H1 (cell line): Measurements from ENCODE around the gene JAK2. TPM values are rescaled to one million over a fixed set of nuclear protein-coding genes. Genes with fewer than 3 reads are reported as not detected.

ENCODE experiments used
- CTCF ChIA-PET: fragments of 300-600 bp; sonication (Branson Sonifier 250); formaldehyde crosslinking; loops from one replicate; lab custom pipeline; 2021; ENCODE audit not compliant: partially characterized antibody; lab: Charles Lee
- POLR2A ChIA-PET: fragments of 300-600 bp; sonication (Branson Sonifier 250); formaldehyde crosslinking; loops from one replicate; lab custom pipeline; 2021; ENCODE audit warnings: inconsistent platforms; ENCODE audit not compliant: partially characterized antibody; lab: Charles Lee
- DNase-seq, 2 experiments: peaks; one replicate each; pipeline versions ENCODE4 v3.0.0 to v3.0.0-alpha.2; 2010 to 2022; ENCODE audit warnings: low spot score in 2 of 2, low read depth in 1 of 2, mixed read lengths in 1 of 2
- FAIRE-seq: peaks from 2 replicates; lab custom pipeline; 2011; peaks lifted over from hg19 to GRCh38; lab: Jason Lieb, UNC
- H2AFZ ChIP-seq: 2 replicates; pipeline ENCODE4 v1.8.1; 2012; ENCODE audit warnings: low read length, inconsistent platforms
- H2AK5ac ChIP-seq: 2 replicates; pipeline ENCODE4 v1.6.1; 2013; ENCODE audit warnings: low read depth, low read length
- H2BK120ac ChIP-seq: replicated peaks from 2 replicates; pipeline ENCODE3; 2013; ENCODE audit warnings: low read depth, low read length, inconsistent platforms
- H2BK12ac ChIP-seq: 2 replicates; pipeline ENCODE4 v1.6.1; 2013; ENCODE audit warnings: low read depth, low read length
- H2BK15ac ChIP-seq: 2 replicates; pipeline ENCODE4 v1.6.1; 2013; ENCODE audit warnings: low read length
- H2BK20ac ChIP-seq: 2 replicates; pipeline ENCODE4 v1.6.1; 2013; ENCODE audit warnings: low read length
- H2BK5ac ChIP-seq: 2 replicates; pipeline ENCODE4 v1.6.1; 2013; ENCODE audit warnings: low read depth, low read length
- H3K14ac ChIP-seq: 2 replicates; pipeline ENCODE4 v1.6.1; 2013; ENCODE audit warnings: inconsistent platforms; ENCODE audit not compliant: insufficient read length
- H3K18ac ChIP-seq: 2 replicates; pipeline ENCODE4 v1.6.1; 2013; ENCODE audit warnings: low read length; ENCODE audit errors: extremely low read depth
- H3K23ac ChIP-seq: 2 replicates; pipeline ENCODE4 v1.6.1; 2013; ENCODE audit warnings: inconsistent platforms; ENCODE audit not compliant: insufficient read length
- H3K23me2 ChIP-seq: 2 replicates; pipeline ENCODE4 v1.6.1; 2013; ENCODE audit warnings: low read depth, low read length
- H3K27ac ChIP-seq: 2 replicates; pipeline ENCODE4 v1.6.1; 2011; ENCODE audit warnings: low read depth, low read length, inconsistent platforms
- H3K27me3 ChIP-seq, 4 experiments: replicated peaks in 1 of 4; 1 replicate in 1 of 4; 2 replicates in 3 of 4; pipeline versions ENCODE4 v1.6.1 to v1.8.1; 2011 to 2013; ENCODE audit warnings: low read length in 3 of 4, mild to moderate bottlenecking in 3 of 4, inconsistent platforms in 2 of 4, mixed read lengths in 2 of 4, moderate library complexity in 1 of 4; ENCODE audit not compliant: control insufficient read depth in 3 of 4, insufficient read depth in 3 of 4; ENCODE audit errors: extremely low read depth in 1 of 4
- H3K36me3 ChIP-seq, 4 experiments: 2 replicates each; pipeline versions ENCODE4 v1.6.1 to v1.8.1; 2011 to 2013; ENCODE audit warnings: mild to moderate bottlenecking in 4 of 4, low read length in 3 of 4, moderate library complexity in 2 of 4, control low read depth in 1 of 4, inconsistent platforms in 1 of 4; ENCODE audit not compliant: insufficient read depth in 4 of 4, control insufficient read depth in 2 of 4
- H3K4ac ChIP-seq: replicated peaks from 2 replicates; pipeline ENCODE3; 2013; ENCODE audit warnings: low read length, low read depth, mixed read lengths, inconsistent platforms; ENCODE audit not compliant: insufficient read length
- H3K4me1 ChIP-seq, 4 experiments: replicated peaks in 1 of 4; 1 replicate in 1 of 4; 2 replicates in 3 of 4; pipeline versions ENCODE4 v1.6.1 to v1.8.1; 2011 to 2013; ENCODE audit warnings: low read length in 3 of 4, inconsistent platforms in 2 of 4, mixed read lengths in 1 of 4; ENCODE audit not compliant: insufficient read depth in 4 of 4, control insufficient read depth in 3 of 4
- H3K4me2 ChIP-seq, 2 experiments: 2 replicates each; pipeline versions ENCODE4 v1.6.1 to v1.8.1; 2011 to 2013; ENCODE audit warnings: low read depth in 2 of 2, low read length in 2 of 2, control low read depth in 1 of 2, inconsistent platforms in 1 of 2, mild to moderate bottlenecking in 1 of 2; ENCODE audit not compliant: insufficient read depth in 1 of 2
- H3K4me3 ChIP-seq, 4 experiments: fragments of 200-600, 300-600 bp in 1 of 4; sonication (generic), shearing (Covaris generic), sonication (Bioruptor Twin) in 1 of 4; 2 replicates each; pipeline versions ENCODE4 v1.5.1 to v1.8.1; 2011 to 2016; ENCODE audit warnings: low read length in 4 of 4, low read depth in 3 of 4, control low read depth in 2 of 4, inconsistent platforms in 2 of 4, mild to moderate bottlenecking in 2 of 4, mixed read lengths in 1 of 4, moderate library complexity in 1 of 4; ENCODE audit not compliant: insufficient read depth in 2 of 4; ENCODE audit errors: extremely low read depth in 1 of 4
- H3K56ac ChIP-seq: replicated peaks from 2 replicates; pipeline ENCODE3; 2013; ENCODE audit warnings: low read depth, mild to moderate bottlenecking, mixed read lengths, low read length, inconsistent platforms; ENCODE audit not compliant: insufficient read length
- H3K79me1 ChIP-seq: 2 replicates; pipeline ENCODE4 v1.6.1; 2013; ENCODE audit warnings: low read depth, low read length, control low read depth
- H3K79me2 ChIP-seq, 2 experiments: 2 replicates each; pipeline versions ENCODE4 v1.6.1 to v1.8.1; 2012 to 2013; ENCODE audit warnings: low read length in 2 of 2, mild to moderate bottlenecking in 2 of 2, inconsistent platforms in 1 of 2; ENCODE audit not compliant: insufficient read depth in 2 of 2, control insufficient read depth in 1 of 2
- H3K9ac ChIP-seq, 4 experiments: replicated peaks in 1 of 4; 1 replicate in 1 of 4; 2 replicates in 3 of 4; pipeline versions ENCODE4 v1.6.1 to v1.8.1; 2011 to 2013; ENCODE audit warnings: low read depth in 3 of 4, low read length in 3 of 4, control low read depth in 2 of 4, mild to moderate bottlenecking in 2 of 4, moderate library complexity in 2 of 4, inconsistent platforms in 1 of 4; ENCODE audit errors: extremely low read depth in 1 of 4
- H3K9me3 ChIP-seq, 2 experiments: 2 replicates each; pipeline versions ENCODE4 v1.6.1 to v1.8.1; 2012 to 2013; ENCODE audit warnings: mild to moderate bottlenecking in 2 of 2, moderate library complexity in 2 of 2, control low read depth in 1 of 2, inconsistent platforms in 1 of 2, low read depth in 1 of 2, low read length in 1 of 2, mixed read lengths in 1 of 2; ENCODE audit not compliant: insufficient read depth in 2 of 2
- H4K20me1 ChIP-seq, 2 experiments: replicated peaks in 1 of 2; 2 replicates each; pipeline versions ENCODE3 to v1.8.1; 2011 to 2013; ENCODE audit warnings: inconsistent platforms in 2 of 2, low read length in 2 of 2, mild to moderate bottlenecking in 1 of 2; ENCODE audit not compliant: insufficient read depth in 2 of 2, control insufficient read depth in 1 of 2
- H4K5ac ChIP-seq: 2 replicates; pipeline ENCODE4 v1.6.1; 2013; ENCODE audit warnings: low read length, low read depth, mixed read lengths, inconsistent platforms; ENCODE audit not compliant: insufficient read length
- H4K8ac ChIP-seq: 2 replicates; pipeline ENCODE4 v1.8.0; 2013; ENCODE audit warnings: mild to moderate bottlenecking, moderate library complexity, low read length, inconsistent platforms; ENCODE audit not compliant: insufficient read depth; ENCODE audit errors: extremely low read depth
- H4K91ac ChIP-seq: replicated peaks from 2 replicates; pipeline ENCODE3; 2013; ENCODE audit warnings: low read length, mixed read lengths, inconsistent platforms; ENCODE audit not compliant: insufficient read length
- CBX8 ChIP-seq: fragments of 300-800, 300-1000 bp; sonication (generic); IDR thresholded peaks from 2 replicates; pipeline ENCODE4 v1.7.1; 2016; ENCODE audit warnings: low read depth, low read length, borderline replicate concordance
- SAP30 ChIP-seq: fragments of 300-600 bp; sonication (generic); IDR thresholded peaks from 2 replicates; pipeline ENCODE4 v1.7.1; 2012; ENCODE audit warnings: low read length, moderate library complexity, mild to moderate bottlenecking, inconsistent platforms; ENCODE audit not compliant: insufficient read depth, insufficient replicate concordance
- SIN3A ChIP-seq, 2 experiments: IDR thresholded peaks in 1 of 2; conservative IDR thresholded peaks in 1 of 2; 2 replicates each; pipeline ENCODE4 v1.6.1; 2011 to 2012; ENCODE audit warnings: low read length in 2 of 2, improper control_type of control experiment in 1 of 2, low read depth in 1 of 2, mild to moderate bottlenecking in 1 of 2
- WGBS, 2 experiments: shearing (Covaris generic) in 1 of 2; methylation state at CpG; one replicate each; pipeline versions ENCODE4 v1.1.6 to v1.1.7; 2013 to 2015; ENCODE audit warnings: low lambda C conversion rate in 2 of 2, mixed read lengths in 2 of 2, inconsistent platforms in 1 of 2, low coverage in 1 of 2, missing lambda C conversion rate in 1 of 2; ENCODE audit not compliant: insufficient replicate concordance in 2 of 2, insufficient coverage in 1 of 2, insufficient read length in 1 of 2; ENCODE audit errors: extremely low coverage in 1 of 2, missing lambda C conversion rate in 1 of 2; 5-methylcytosine and 5-hydroxymethylcytosine counted together
- polyA plus RNA-seq, 7 experiments: library from polyadenylated mRNA; depleted of rRNA in 3 of 7; stranded (reverse) in 5 of 7; unstranded in 2 of 7; fragments of >200 nt in 5 of 7; fragments of 200-250 nt in 2 of 7; gene quantifications; 1 replicate in 5 of 7; 2 replicates in 1 of 7; 4 replicates in 1 of 7; pipeline versions ENCODE4 v1.2.1 to v1.2.3, GENCODE V29; 2011 to 2013; ENCODE audit warnings: missing spikeins in 2 of 7, mixed read lengths in 2 of 7
- total RNA-seq: library from RNA; stranded (reverse); fragmentation: NEBNext Ultra II Directional; extraction: Animal tissue kit (Norgen Biotek cat#: 25700); gene quantifications from 2 replicates; pipeline ENCODE4 v1.2.1, GENCODE V29; 2021
- TF ChIP-seq, protein P1 (sequence below): IDR thresholded peaks from 2 replicates; pipeline ENCODE4 v1.6.1; 2012; ENCODE audit warnings: inconsistent platforms
- TF ChIP-seq, protein P2 (sequence below): IDR thresholded peaks from 2 replicates; pipeline ENCODE4 v1.6.1; 2012; ENCODE audit warnings: inconsistent platforms

JAK2 gene
- total and polyA plus RNA-seq, 2 of the 8 experiments (the other 6 are each of a cell fraction or from before 2014, with no cell fraction given), result 0.50 to 2.1 TPM

- H3K4me3 ChIP-seq, result peak overlapping the region; percentile 50 to 83 (median 68)
- H2BK15ac ChIP-seq, result peak overlapping the region; percentile 31; the same call in 1 of the 2 replicates
- H2BK20ac ChIP-seq, result 0 out of 2 replicates have a peak overlapping the region, but pooled peaks have one; percentile 50
- H3K9me3 ChIP-seq, result no peaks in the 10 kb centered on the region
- peaks cover 12% of the 10 kb centered on the region; the same call in 1 of the 2 replicates for H3K23me2 ChIP-seq
- peak overlapping the region; percentile 34; the same call in 1 of the 2 replicates for H3K18ac ChIP-seq
- FAIRE-seq (no peak), DNase-seq (no peak)
- peak overlapping the region; percentile 57; the same call in 1 of the 2 replicates for H2BK5ac ChIP-seq
- peak overlapping the region in 3 of 4 experiments; percentile 8 to 73 (median 64); a peak in 5 of 7 replicates for H3K9ac ChIP-seq
- H3K27ac ChIP-seq, result no peak overlapping the region; the same call in 1 of the 2 replicates
- CTCF ChIA-PET, result interaction anchor here (1.3 to 7.0 kb wide), 4 partner anchors 9 to 223 kb away, joined by 3 to 76 read pairs (median 4); no protein-coding TSS in a partner anchor
- no peaks in the 10 kb centered on the region for H3K79me1 ChIP-seq
- peak overlapping the region; percentile 60 for H4K5ac ChIP-seq
- H4K20me1 ChIP-seq, result no peaks in the 10 kb centered on the region
- H4K91ac ChIP-seq, result peak overlapping the region; percentile 5
- peaks cover 0 to 10% (median 4%) of the 10 kb centered on the region in 4 experiments; a peak in 3 of 7 replicates for H3K27me3 ChIP-seq
- no peak overlapping the region for H2AK5ac ChIP-seq
- H3K4me2 ChIP-seq, result peak overlapping the region; percentile 62 to 99
- H3K4me1 ChIP-seq, result peaks cover 0 to 3% (median 1%) of the 10 kb centered on the region in 4 experiments; a peak in 2 of 7 replicates
- POLR2A ChIA-PET, result interaction anchor here (2.2 kb wide), 1 partner anchor 191 kb away, joined by 10 read pairs; the partner anchor contains the start of gene RCL1
- peak overlapping the region; percentile 96 for H4K8ac ChIP-seq
- H2AFZ ChIP-seq, result peak overlapping the region; percentile 76
- H2BK12ac ChIP-seq, result peak overlapping the region; percentile 60; the same call in 1 of the 2 replicates
- peak overlapping the region; percentile 50 for H2BK120ac ChIP-seq
- H3K79me2 ChIP-seq, result no peaks in the 10 kb centered on the region
- H3K4ac ChIP-seq, result no peak overlapping the region
- no peaks in the 10 kb centered on the region for H3K36me3 ChIP-seq
- no peak overlapping the region for H3K14ac ChIP-seq
- WGBS, 2 experiments, result 13% methylated on average over 25 of the region's 25 CpGs; no CpG with 5 or more reads in 1 of the 2 experiments
- TF ChIP-seq, protein P1, sequence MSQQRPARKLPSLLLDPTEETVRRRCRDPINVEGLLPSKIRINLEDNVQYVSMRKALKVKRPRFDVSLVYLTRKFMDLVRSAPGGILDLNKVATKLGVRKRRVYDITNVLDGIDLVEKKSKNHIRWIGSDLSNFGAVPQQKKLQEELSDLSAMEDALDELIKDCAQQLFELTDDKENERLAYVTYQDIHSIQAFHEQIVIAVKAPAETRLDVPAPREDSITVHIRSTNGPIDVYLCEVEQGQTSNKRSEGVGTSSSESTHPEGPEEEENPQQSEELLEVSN, result no peak
- TF ChIP-seq, protein P2, sequence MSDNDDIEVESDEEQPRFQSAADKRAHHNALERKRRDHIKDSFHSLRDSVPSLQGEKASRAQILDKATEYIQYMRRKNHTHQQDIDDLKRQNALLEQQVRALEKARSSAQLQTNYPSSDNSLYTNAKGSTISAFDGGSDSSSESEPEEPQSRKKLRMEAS, result peak; percentile 55; the same call in 1 of the 2 replicates
- no peak for TF ChIP-seq SAP30
- TF ChIP-seq CBX8, result no peak
- TF ChIP-seq SIN3A (conservative IDR thresholded peaks at IDR 0.05 in 1 of 2, IDR thresholded peaks at IDR 0.05 in 1 of 2; ENCODE audit: low read depth in 1 of 2, low read length in 2 of 2), result 0 out of 4 replicates have a peak, but pooled peaks of 1 of the 2 experiments have one; percentile 38
- TF ChIP-seq, all 59 proteins: peak for 2
- no peak overlapping the region for H3K23ac ChIP-seq
- H3K56ac ChIP-seq, result no peak overlapping the region
Observed at GRCh38 chr9:4984171-4984620, 876 bp upstream of the JAK2 start.
